Astrocyte of the spinal cord (primary cell): ENCODE data around the gene MAP2K4.

Experiments
- DNase-seq: peaks from one replicate; pipeline ENCODE4 v3.0.0; 2011; ENCODE audit warnings: low read depth, low spot score
- H3K4me3 ChIP-seq: 2 replicates; pipeline ENCODE4 v1.5.1; 2011; ENCODE audit warnings: low read depth, mild to moderate bottlenecking, low read length, moderate library complexity
- in situ Hi-C: cut with HindIII; loops from 2 replicates; pipeline ENCODE4 v1.10.0; 2017; ENCODE audit warnings: low sequenced_read_pairs
- TF ChIP-seq, protein P1 (sequence below): IDR thresholded peaks from 2 replicates; pipeline ENCODE4 v1.5.1; 2012; ENCODE audit warnings: low read depth, mild to moderate bottlenecking, low read length, inconsistent platforms

Gene MAP2K4

DNA sequence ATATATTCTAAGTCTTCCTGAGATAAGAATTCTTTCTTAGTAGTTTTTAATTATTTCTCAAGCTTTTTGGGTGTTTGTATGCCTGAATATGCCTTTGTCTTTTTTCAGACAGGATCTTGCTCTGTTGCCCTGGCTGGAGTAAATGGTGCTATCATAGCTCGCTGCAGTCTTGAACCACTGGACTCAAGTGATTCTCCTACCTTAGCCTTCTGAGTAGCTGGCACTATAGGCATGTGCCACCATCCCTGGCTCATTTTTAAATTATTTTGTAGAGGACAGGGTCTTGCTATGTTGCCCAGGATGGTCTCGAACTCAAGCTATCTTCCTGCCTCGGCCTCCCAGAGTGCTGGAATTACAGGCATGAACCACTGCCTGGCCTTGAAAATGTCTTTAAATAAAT lies 41.6 kb downstream of the MAP2K4 start:
- no peak overlapping the region for H3K4me3 ChIP-seq
- no peak for DNase-seq
- TF ChIP-seq, protein P1, sequence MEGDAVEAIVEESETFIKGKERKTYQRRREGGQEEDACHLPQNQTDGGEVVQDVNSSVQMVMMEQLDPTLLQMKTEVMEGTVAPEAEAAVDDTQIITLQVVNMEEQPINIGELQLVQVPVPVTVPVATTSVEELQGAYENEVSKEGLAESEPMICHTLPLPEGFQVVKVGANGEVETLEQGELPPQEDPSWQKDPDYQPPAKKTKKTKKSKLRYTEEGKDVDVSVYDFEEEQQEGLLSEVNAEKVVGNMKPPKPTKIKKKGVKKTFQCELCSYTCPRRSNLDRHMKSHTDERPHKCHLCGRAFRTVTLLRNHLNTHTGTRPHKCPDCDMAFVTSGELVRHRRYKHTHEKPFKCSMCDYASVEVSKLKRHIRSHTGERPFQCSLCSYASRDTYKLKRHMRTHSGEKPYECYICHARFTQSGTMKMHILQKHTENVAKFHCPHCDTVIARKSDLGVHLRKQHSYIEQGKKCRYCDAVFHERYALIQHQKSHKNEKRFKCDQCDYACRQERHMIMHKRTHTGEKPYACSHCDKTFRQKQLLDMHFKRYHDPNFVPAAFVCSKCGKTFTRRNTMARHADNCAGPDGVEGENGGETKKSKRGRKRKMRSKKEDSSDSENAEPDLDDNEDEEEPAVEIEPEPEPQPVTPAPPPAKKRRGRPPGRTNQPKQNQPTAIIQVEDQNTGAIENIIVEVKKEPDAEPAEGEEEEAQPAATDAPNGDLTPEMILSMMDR: no peak
- in situ Hi-C loops: no loop called here

DNA sequence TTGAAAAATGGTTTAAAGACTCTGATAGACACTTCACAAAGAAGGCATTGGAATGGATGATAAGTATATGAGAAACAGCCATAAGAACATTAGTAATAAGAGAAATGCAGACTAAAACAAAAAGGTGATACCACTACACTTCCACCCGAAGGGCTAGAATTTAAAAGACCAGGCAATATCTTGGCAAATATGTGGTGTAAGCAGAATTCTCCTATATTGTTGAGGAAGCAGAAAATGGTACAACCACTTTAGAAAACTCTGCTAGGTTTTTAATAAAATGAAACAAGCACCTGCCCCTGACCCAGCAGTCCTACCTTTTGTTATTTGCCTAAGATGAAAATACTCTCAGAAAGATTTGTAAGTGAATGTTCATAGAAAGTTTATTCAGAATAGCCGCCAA lies 43.7 kb downstream of the MAP2K4 start:
- no peak overlapping the region for H3K4me3 ChIP-seq
- TF ChIP-seq, protein P1: no peak
- in situ Hi-C loops: no loop called here
- DNase-seq: no peak

DNA sequence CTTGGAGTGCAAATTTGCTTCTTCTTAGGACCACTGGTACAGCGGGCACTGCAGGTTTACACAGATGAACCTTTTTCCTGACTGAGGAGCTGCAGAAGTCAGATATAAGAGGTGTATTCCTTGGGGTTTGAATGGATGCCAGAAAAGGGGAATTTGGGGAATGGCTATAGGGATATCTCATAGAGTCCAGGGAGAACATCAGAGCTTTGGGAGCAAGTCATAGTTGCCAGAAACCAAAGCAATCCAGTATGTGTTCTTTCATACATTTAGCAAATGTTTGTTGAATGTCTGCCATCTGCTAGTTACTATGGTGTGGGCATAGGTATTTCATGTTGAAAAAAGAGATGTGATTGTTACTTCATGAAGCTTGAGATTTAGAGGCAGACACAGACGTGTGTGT lies 46.8 kb downstream of the MAP2K4 start:
- TF ChIP-seq, protein P1: no peak
- H3K4me3 ChIP-seq: no peak overlapping the region
- in situ Hi-C loops: no loop called here
- no peak for DNase-seq

DNA sequence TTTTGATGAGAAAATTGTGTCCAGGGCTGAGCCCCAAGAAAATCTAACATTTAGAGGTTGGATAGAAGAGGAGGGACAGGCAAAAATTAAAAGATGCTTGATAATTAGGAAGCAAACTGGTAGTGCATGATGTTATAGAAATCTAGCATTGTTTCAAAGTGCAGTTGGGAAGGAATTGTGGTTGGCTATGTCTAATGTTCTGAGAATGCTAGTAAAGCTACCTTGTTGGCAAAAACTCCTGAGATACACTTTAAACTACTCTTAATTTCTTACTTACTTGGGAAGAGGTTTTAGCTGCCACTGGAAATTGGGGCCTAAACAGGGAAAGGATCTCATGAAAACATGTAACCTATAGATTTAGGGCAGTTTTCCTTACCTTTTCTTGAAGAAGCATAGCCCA lies 48.3 kb downstream of the MAP2K4 start:
- TF ChIP-seq, protein P1: no peak
- no peak overlapping the region for H3K4me3 ChIP-seq
- in situ Hi-C loops: no loop called here
- DNase-seq: peak; percentile 26

DNA sequence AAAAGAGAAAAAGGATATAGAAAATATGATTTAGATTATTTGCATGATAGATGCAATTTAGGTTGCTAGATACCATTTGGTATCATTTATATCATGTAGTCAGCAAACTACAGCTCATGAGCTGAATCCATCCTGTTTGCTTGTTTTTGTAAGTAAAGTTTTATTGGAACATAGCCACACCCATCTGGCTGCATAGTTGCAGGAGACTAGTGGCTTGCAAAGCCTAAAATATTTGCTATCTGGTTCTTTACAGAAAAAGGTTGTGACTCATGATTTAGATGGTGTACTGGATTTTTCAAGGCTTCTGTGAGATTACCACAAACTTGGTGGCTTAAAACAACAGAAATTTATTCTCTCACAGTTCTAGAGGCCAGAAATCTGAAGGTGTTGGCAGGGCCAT lies 49.9 kb downstream of the MAP2K4 start:
- no peak overlapping the region for H3K4me3 ChIP-seq
- peak; percentile 89 for DNase-seq
- TF ChIP-seq, protein P1: no peak
- in situ Hi-C loops: no loop called here

DNA sequence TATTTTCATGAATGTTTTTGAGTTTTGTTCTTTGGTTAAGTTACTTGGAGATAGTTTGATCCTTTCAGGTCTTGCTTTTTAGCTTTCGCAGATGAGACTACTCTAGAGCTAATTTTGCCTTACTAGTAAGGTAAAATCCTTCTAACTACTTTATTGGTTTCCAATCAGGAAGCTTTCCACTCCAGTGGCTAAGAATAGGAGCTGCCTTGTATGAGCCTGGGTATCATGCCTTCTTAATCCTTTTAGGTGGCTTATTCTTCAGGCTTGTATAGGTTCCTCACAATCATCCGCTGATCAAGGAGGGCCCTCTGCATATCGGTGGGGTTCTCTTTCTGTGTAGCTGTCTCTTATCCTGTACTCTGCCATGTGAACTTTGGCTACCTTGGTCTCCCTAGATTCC lies 53.7 kb downstream of the MAP2K4 start:
- DNase-seq: no peak
- in situ Hi-C loops: no loop called here
- TF ChIP-seq, protein P1: no peak
- no peak overlapping the region for H3K4me3 ChIP-seq

DNA sequence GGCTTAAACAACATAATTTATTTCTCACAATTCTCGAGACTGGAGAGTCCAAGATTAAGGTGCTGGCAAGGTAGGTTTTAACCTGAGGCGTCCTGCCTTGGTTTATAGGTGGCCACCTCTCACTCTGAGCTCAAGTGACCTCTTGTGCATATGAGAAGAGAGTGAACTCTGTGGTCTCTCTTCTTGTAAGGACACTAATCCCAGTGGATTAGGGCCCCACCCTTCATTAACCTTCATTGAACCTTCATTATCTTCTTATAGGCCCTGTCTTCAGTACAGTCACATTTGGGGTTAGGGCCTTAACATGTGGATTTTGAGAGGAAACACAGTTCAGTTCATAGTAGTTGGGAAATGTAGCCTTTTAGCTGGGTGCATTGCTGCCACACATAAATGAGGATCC lies 57.1 kb downstream of the MAP2K4 start:
- in situ Hi-C loops: no loop called here
- TF ChIP-seq, protein P1: no peak
- no peak overlapping the region for H3K4me3 ChIP-seq
- no peak for DNase-seq
